Measurements from ENCODE around the gene CD44. TPM values are rescaled to one million over a fixed set of nuclear protein-coding genes. Genes with fewer than 3 reads are reported as not detected.

CD44 gene
- total RNA-seq, 5 donors from 2014 or later (not counting 1 experiment from before 2014, with no cell fraction given), result 732 to 1,108 (median 781) TPM

- Mint-ChIP-seq H3K4me3 (peak overlapping the region; percentile 69 to 79 (median 78)), H3K27me3 (no peaks in the 10 kb centered on the region), H3K4me1 (peaks cover 100% of the 10 kb centered on the region in 3 donors), H3K36me3 (peaks cover 67% of the 10 kb centered on the region), H3K27ac (peak overlapping the region; percentile 100), H3K9me3 (no peaks in the 10 kb centered on the region)
- peaks cover 90 to 92% of the 10 kb centered on the region in 2 experiments for H3K4me1 ChIP-seq (ENCODE audit: control insufficient read depth in 1 of 2, extremely low read depth in 1 of 2, insufficient read depth in 2 of 2, low read length in 2 of 2)
- CTCF ChIA-PET, result interaction anchor here (0.7 to 4.4 kb wide), 18 partner anchors 10 to 246 kb away, joined by 3 to 34 read pairs (median 6); partner anchors contain the start of gene CD44 (in 1 of the 2)
- H3K4me3 ChIP-seq (ENCODE audit: control insufficient read depth in 1 of 2, extremely low read depth in 1 of 2, low read length in 1 of 2), result peak overlapping the region in 1 of 2 donors; percentile 35
- POLR2A ChIA-PET, result interaction anchor here (0.6 to 10.8 kb wide), 23 partner anchors 9 to 166 kb away, joined by 3 to 165 read pairs (median 6); partner anchors contain the start of gene CD44 (in 1 of the 2)
- H3K36me3 ChIP-seq (ENCODE audit: control insufficient read depth in 2 of 2, extremely low read depth in 1 of 2, insufficient read depth in 1 of 2, low read length in 1 of 2), result peaks cover 0 to 12% of the 10 kb centered on the region in 2 donors
- WGBS (ENCODE audit: insufficient coverage), result no CpG with 5 or more reads among the region's 1 CpG
- H3K27me3 ChIP-seq (replicated peaks in 1 of 2; ENCODE audit: control insufficient read depth in 2 of 2, extremely low read depth in 1 of 2, insufficient read depth in 2 of 2, low read length in 1 of 2), result no peaks in the 10 kb centered on the region
- DNase-seq (no peak), ATAC-seq (replicated peaks in 1 of 4) (no peak)
- peak overlapping the region; percentile 99 for H3K27ac ChIP-seq (ENCODE audit: low read length)
- H3K9me3 ChIP-seq, result no peaks in the 10 kb centered on the region
Observed at GRCh38 chr11:35165030-35165422, 26.1 kb downstream of the CD44 start.

- H3K4me1 ChIP-seq (ENCODE audit: control insufficient read depth in 1 of 2, extremely low read depth in 1 of 2, insufficient read depth in 2 of 2, low read length in 2 of 2), result peaks cover 90 to 92% of the 10 kb centered on the region in 2 experiments
- DNase-seq, result peak; percentile 50 to 97 (median 90)
- H3K4me3 Mint-ChIP-seq, result peak overlapping the region; percentile 69 to 79 (median 78)
- H3K36me3 ChIP-seq (ENCODE audit: control insufficient read depth in 2 of 2, extremely low read depth in 1 of 2, insufficient read depth in 1 of 2, low read length in 1 of 2), result peaks cover 0 to 12% of the 10 kb centered on the region in 2 donors
- ChIA-PET CTCF (interaction anchor here (0.7 to 4.4 kb wide), 23 partner anchors 10 to 246 kb away, joined by 3 to 34 read pairs (median 6); partner anchors contain the start of gene CD44 (in 1 of the 2)), POLR2A (interaction anchor here (0.6 to 10.8 kb wide), 35 partner anchors 8 to 166 kb away, joined by 3 to 165 read pairs (median 4); partner anchors contain the start of gene CD44 (in 2 of the 2))
- H3K27me3 ChIP-seq (replicated peaks in 1 of 2; ENCODE audit: control insufficient read depth in 2 of 2, extremely low read depth in 1 of 2, insufficient read depth in 2 of 2, low read length in 1 of 2), result no peaks in the 10 kb centered on the region
- H3K36me3 Mint-ChIP-seq, result peaks cover 64% of the 10 kb centered on the region
- H3K27me3 Mint-ChIP-seq, result no peaks in the 10 kb centered on the region
- peak overlapping the region; percentile 35 to 46 for H3K4me3 ChIP-seq (ENCODE audit: control insufficient read depth in 1 of 2, extremely low read depth in 1 of 2, low read length in 1 of 2)
- no peaks in the 10 kb centered on the region for H3K9me3 ChIP-seq
- H3K4me1 Mint-ChIP-seq, result peaks cover 100% of the 10 kb centered on the region in 3 donors
- peak overlapping the region; percentile 99 for H3K27ac ChIP-seq (ENCODE audit: low read length)
- peak; percentile 79 to 85 (median 84) for ATAC-seq (replicated peaks in 1 of 4)
- H3K27ac Mint-ChIP-seq, result peak overlapping the region; percentile 100
- 0% methylated on average over 5 of the region's 8 CpGs for WGBS (ENCODE audit: insufficient coverage)
- H3K9me3 Mint-ChIP-seq, result no peaks in the 10 kb centered on the region
Observed at GRCh38 chr11:35165423-35166368, 26.7 kb downstream of the CD44 start.

- ChIA-PET CTCF (interaction anchor here (0.6 to 4.4 kb wide), 30 partner anchors 9 to 247 kb away, joined by 3 to 34 read pairs (median 5); partner anchors contain the start of gene CD44 (in 1 of the 2)), POLR2A (interaction anchor here (0.5 to 10.8 kb wide), 39 partner anchors 7 to 1061 kb away, joined by 3 to 165 read pairs (median 5); partner anchors contain the start of genes CD44 (in 2 of the 2) and NAT10 (in 1 of the 2))
- Mint-ChIP-seq H3K27me3 (no peaks in the 10 kb centered on the region), H3K27ac (peak overlapping the region; percentile 100), H3K36me3 (peaks cover 63% of the 10 kb centered on the region), H3K9me3 (no peaks in the 10 kb centered on the region), H3K4me3 (peak overlapping the region; percentile 69 to 79 (median 78)), H3K4me1 (peaks cover 100% of the 10 kb centered on the region in 3 donors)
- Histone ChIP-seq H3K4me3 (ENCODE audit: control insufficient read depth in 1 of 2, extremely low read depth in 1 of 2, low read length in 1 of 2) (peak overlapping the region; percentile 35), H3K9me3 (no peaks in the 10 kb centered on the region), H3K27me3 (replicated peaks in 1 of 2; ENCODE audit: control insufficient read depth in 2 of 2, extremely low read depth in 1 of 2, insufficient read depth in 2 of 2, low read length in 1 of 2) (no peaks in the 10 kb centered on the region), H3K36me3 (ENCODE audit: control insufficient read depth in 2 of 2, extremely low read depth in 1 of 2, insufficient read depth in 1 of 2, low read length in 1 of 2) (peaks cover 0 to 6% of the 10 kb centered on the region in 2 donors), H3K27ac (ENCODE audit: low read length) (peak overlapping the region; percentile 99), H3K4me1 (ENCODE audit: control insufficient read depth in 1 of 2, extremely low read depth in 1 of 2, insufficient read depth in 2 of 2, low read length in 2 of 2) (peaks cover 84 to 90% of the 10 kb centered on the region in 2 experiments)
- WGBS (ENCODE audit: insufficient coverage), result 31% methylated on average over 9 of the region's 11 CpGs
- DNase-seq (peak in 16 of 35 experiments; percentile 17 to 59 (median 32)), ATAC-seq (replicated peaks in 1 of 4) (peak; percentile 18 to 33 (median 21))
Observed at GRCh38 chr11:35166369-35167360, 27.7 kb downstream of the CD44 start.

- peaks cover 0 to 8% of the 10 kb centered on the region in 2 donors for H3K36me3 ChIP-seq (ENCODE audit: control insufficient read depth in 2 of 2, extremely low read depth in 1 of 2, insufficient read depth in 1 of 2, low read length in 1 of 2)
- H3K4me3 ChIP-seq (ENCODE audit: control insufficient read depth in 1 of 2, extremely low read depth in 1 of 2, low read length in 1 of 2), result no peak overlapping the region
- Mint-ChIP-seq H3K27me3 (no peaks in the 10 kb centered on the region), H3K36me3 (peaks cover 65% of the 10 kb centered on the region), H3K9me3 (peaks cover 0 to 3% (median 0%) of the 10 kb centered on the region in 3 donors), H3K27ac (peak overlapping the region; percentile 100), H3K4me3 (peak overlapping the region; percentile 28 to 78 (median 69)), H3K4me1 (peaks cover 100% of the 10 kb centered on the region in 3 donors)
- H3K4me1 ChIP-seq (ENCODE audit: control insufficient read depth in 1 of 2, extremely low read depth in 1 of 2, insufficient read depth in 2 of 2, low read length in 2 of 2), result peaks cover 83 to 90% of the 10 kb centered on the region in 2 experiments
- ChIA-PET CTCF (interaction anchor here (0.7 to 4.4 kb wide), 18 partner anchors 8 to 224 kb away, joined by 3 to 34 read pairs (median 4); partner anchors contain the start of gene CD44 (in 1 of the 2)), POLR2A (interaction anchor here (0.5 to 10.8 kb wide), 24 partner anchors 9 to 1062 kb away, joined by 3 to 165 read pairs (median 6); partner anchors contain the start of genes CD44 (in 1 of the 2) and NAT10 (in 1 of the 2))
- no peaks in the 10 kb centered on the region for H3K9me3 ChIP-seq
- WGBS (ENCODE audit: insufficient coverage), result 86% methylated on average over 2 of the region's 2 CpGs
- ATAC-seq (replicated peaks in 1 of 4), result no peak
- H3K27ac ChIP-seq (ENCODE audit: low read length), result peak overlapping the region; percentile 99
- no peaks in the 10 kb centered on the region for H3K27me3 ChIP-seq (replicated peaks in 1 of 2; ENCODE audit: control insufficient read depth in 2 of 2, extremely low read depth in 1 of 2, insufficient read depth in 2 of 2, low read length in 1 of 2)
- no peak for DNase-seq
Observed at GRCh38 chr11:35167426-35167954, 28.5 kb downstream of the CD44 start.

- peaks cover 100% of the 10 kb centered on the region in 3 donors for H3K4me1 Mint-ChIP-seq
- Histone ChIP-seq H3K36me3 (ENCODE audit: control insufficient read depth in 2 of 2, extremely low read depth in 1 of 2, insufficient read depth in 1 of 2, low read length in 1 of 2) (peaks cover 0 to 8% of the 10 kb centered on the region in 2 donors), H3K4me3 (ENCODE audit: control insufficient read depth in 1 of 2, extremely low read depth in 1 of 2, low read length in 1 of 2) (no peak overlapping the region), H3K27me3 (replicated peaks in 1 of 2; ENCODE audit: control insufficient read depth in 2 of 2, extremely low read depth in 1 of 2, insufficient read depth in 2 of 2, low read length in 1 of 2) (no peaks in the 10 kb centered on the region), H3K9me3 (no peaks in the 10 kb centered on the region), H3K27ac (ENCODE audit: low read length) (peak overlapping the region; percentile 99), H3K4me1 (ENCODE audit: control insufficient read depth in 1 of 2, extremely low read depth in 1 of 2, insufficient read depth in 2 of 2, low read length in 2 of 2) (peaks cover 82 to 90% of the 10 kb centered on the region in 2 experiments)
- POLR2A ChIA-PET, result interaction anchor here (0.6 to 10.8 kb wide), 10 partner anchors 9 to 181 kb away, joined by 3 to 165 read pairs (median 19); partner anchors contain the start of gene CD44 (in 1 of the 2)
- CTCF ChIA-PET, result interaction anchor here (0.6 to 4.4 kb wide), 4 partner anchors 9 to 165 kb away, joined by 3 to 34 read pairs (median 3); no protein-coding TSS in a partner anchor
- H3K27ac Mint-ChIP-seq, result peak overlapping the region; percentile 100
- H3K9me3 Mint-ChIP-seq, result peaks cover 0 to 3% (median 0%) of the 10 kb centered on the region in 3 donors
- 90% methylated on average over 2 of the region's 2 CpGs for WGBS (ENCODE audit: insufficient coverage)
- H3K4me3 Mint-ChIP-seq, result peak overlapping the region; percentile 17 to 69 (median 39)
- DNase-seq, result no peak
- no peak for ATAC-seq (replicated peaks in 1 of 4)
- H3K36me3 Mint-ChIP-seq, result peaks cover 63% of the 10 kb centered on the region
- no peaks in the 10 kb centered on the region for H3K27me3 Mint-ChIP-seq
Observed at GRCh38 chr11:35168671-35169070, 29.7 kb downstream of the CD44 start.

All from T-cell (primary cell).